Colonic mucosa (tissue), 4 donors: ENCODE data around the gene RFWD3. TPM values are rescaled to one million over a fixed set of nuclear protein-coding genes. Genes with fewer than 3 reads are reported as not detected.
A peak's percentile ranks its signal among the peaks of the same experiment; 100 is the strongest.

Experiments
- DNase-seq: peaks from one replicate; pipeline ENCODE4 v3.0.0-alpha.2; 2020
- H3K27ac ChIP-seq: fragments of 200-600 bp; one replicate; pipeline ENCODE4 v1.8.0; 2021
- H3K27me3 ChIP-seq: fragments of 200-600 bp; one replicate; pipeline ENCODE4 v1.8.0; 2021
- H3K36me3 ChIP-seq: fragments of 200-600 bp; one replicate; pipeline ENCODE4 v1.8.0; 2021
- H3K4me1 ChIP-seq: fragments of 200-600 bp; one replicate; pipeline ENCODE4 v1.8.0; 2021; ENCODE audit warnings: mild to moderate bottlenecking
- H3K4me3 ChIP-seq: fragments of 200-600 bp; one replicate; pipeline ENCODE4 v1.8.0; 2021
- H3K9ac ChIP-seq, 2 donors: one replicate each; pipeline ENCODE4 v1.7.0; 2013; ENCODE audit warnings: control low read depth in 2 of 2, low read depth in 2 of 2, low read length in 2 of 2
- H3K9me3 ChIP-seq: fragments of 200-600 bp; one replicate; pipeline ENCODE4 v1.8.0; 2021
- CTCF ChIP-seq: fragments of 200-600 bp; IDR thresholded peaks from one replicate; pipeline ENCODE4 v1.8.0; 2022; ENCODE audit warnings: antibody characterized with exemption, mild to moderate bottlenecking
- intact Hi-C: fragments of 100-400 bp; cut with DNase I; formaldehyde crosslinking; loops from one replicate; pipeline ENCODE4 v1.14.1; 2022
- total RNA-seq, 2 donors: library from RNA; stranded (reverse); fragmentation: NEBNext Ultra II Directional in 1 of 2; extraction: Animal tissue kit (Norgen Biotek cat#: 25700) in 1 of 2; gene quantifications; one replicate each; pipeline ENCODE4 v1.2.1, GENCODE V29; 2021
- donor health status: healthy.
- donor health status: DM: no; HTN: no; CAD: no.
- donor health status: DM: no; HTN: no; CAD: no.

Gene RFWD3
- total RNA-seq, 2 donors from 2014 or later, result 23.2 to 45.7 TPM

GRCh38 chr16:74625500-74626350 is 41.0 kb downstream of the RFWD3 start:
- H3K4me1 ChIP-seq, result no peaks in the 10 kb centered on the region
- no peak overlapping the region for H3K9ac ChIP-seq
- no peak for DNase-seq
- intact Hi-C loops, result loop anchor here (10.0 kb wide), 2 partner anchors 141 to 321 kb away; no protein-coding TSS in a partner anchor
- H3K4me3 ChIP-seq, result no peak overlapping the region
- peaks cover 16% of the 10 kb centered on the region for H3K36me3 ChIP-seq
- no peaks in the 10 kb centered on the region for H3K9me3 ChIP-seq
- H3K27ac ChIP-seq, result no peak overlapping the region
- no peak for TF ChIP-seq CTCF
- H3K27me3 ChIP-seq, result no peaks in the 10 kb centered on the region

GRCh38 chr16:74623839-74624235 is 42.8 kb downstream of the RFWD3 start:
- H3K27ac ChIP-seq, result no peak overlapping the region
- DNase-seq, result no peak
- no peak for TF ChIP-seq CTCF
- peaks cover 16% of the 10 kb centered on the region for H3K36me3 ChIP-seq
- no peaks in the 10 kb centered on the region for H3K9me3 ChIP-seq
- no peaks in the 10 kb centered on the region for H3K4me1 ChIP-seq
- H3K27me3 ChIP-seq, result no peaks in the 10 kb centered on the region
- intact Hi-C loops, result loop anchor here (10.0 kb wide), 2 partner anchors 139 to 319 kb away; no protein-coding TSS in a partner anchor
- H3K9ac ChIP-seq, result no peak overlapping the region
- H3K4me3 ChIP-seq, result no peak overlapping the region

- Histone ChIP-seq H3K27ac (no peak overlapping the region), H3K9ac (no peak overlapping the region), H3K4me1 (no peaks in the 10 kb centered on the region), H3K27me3 (no peaks in the 10 kb centered on the region), H3K4me3 (no peak overlapping the region), H3K36me3 (peaks cover 15% of the 10 kb centered on the region), H3K9me3 (no peaks in the 10 kb centered on the region)
- peak; percentile 44 for TF ChIP-seq CTCF
- DNase-seq, result no peak
- intact Hi-C loops, result loop anchor here (10.0 kb wide), 2 partner anchors 139 to 319 kb away; no protein-coding TSS in a partner anchor
These were observed 43.4 kb downstream of the RFWD3 start for GRCh38 chr16:74623214-74623838.

GRCh38 chr16:74622005-74622404 is 44.7 kb downstream of the RFWD3 start:
- no peaks in the 10 kb centered on the region for H3K27me3 ChIP-seq
- no peak overlapping the region for H3K27ac ChIP-seq
- peaks cover 6% of the 10 kb centered on the region for H3K36me3 ChIP-seq
- H3K4me3 ChIP-seq, result no peak overlapping the region
- intact Hi-C loops, result loop anchor here (10.0 kb wide), 2 partner anchors 137 to 317 kb away; no protein-coding TSS in a partner anchor
- DNase-seq, result no peak
- no peak overlapping the region for H3K9ac ChIP-seq
- no peaks in the 10 kb centered on the region for H3K4me1 ChIP-seq
- H3K9me3 ChIP-seq, result no peaks in the 10 kb centered on the region
- no peak for TF ChIP-seq CTCF

GRCh38 chr16:74617206-74617788 is 49.4 kb downstream of the RFWD3 start:
- TF ChIP-seq CTCF, result no peak
- H3K36me3 ChIP-seq, result no peaks in the 10 kb centered on the region
- H3K9me3 ChIP-seq, result no peaks in the 10 kb centered on the region
- no peak for DNase-seq
- intact Hi-C loops, result no loop called here
- H3K4me1 ChIP-seq, result no peaks in the 10 kb centered on the region
- H3K9ac ChIP-seq, result no peak overlapping the region
- no peak overlapping the region for H3K4me3 ChIP-seq
- no peak overlapping the region for H3K27ac ChIP-seq
- H3K27me3 ChIP-seq, result no peaks in the 10 kb centered on the region
